H1 (cell line): Measurements from ENCODE around the gene NEK10. TPM values are rescaled to one million over a fixed set of nuclear protein-coding genes. Genes with fewer than 3 reads are reported as not detected.

ENCODE experiments used
- JUND ChIP-seq: IDR thresholded peaks from 2 replicates; pipeline ENCODE4 v1.6.1; 2011; ENCODE audit warnings: mild to moderate bottlenecking, improper control_type of control experiment, low read length
- POU5F1 ChIP-seq: IDR thresholded peaks from 2 replicates; pipeline ENCODE4 v1.6.1; 2011; ENCODE audit warnings: low read depth, mild to moderate bottlenecking, low read length, moderate library complexity
- RXRA ChIP-seq: IDR thresholded peaks from 2 replicates; pipeline ENCODE4 v1.6.1; 2011; ENCODE audit warnings: low read depth, mild to moderate bottlenecking, low read length, moderate library complexity; ENCODE audit not compliant: insufficient read depth
- SIN3A ChIP-seq, 2 experiments: IDR thresholded peaks in 1 of 2; conservative IDR thresholded peaks in 1 of 2; 2 replicates each; pipeline ENCODE4 v1.6.1; 2011 to 2012; ENCODE audit warnings: low read length in 2 of 2, improper control_type of control experiment in 1 of 2, low read depth in 1 of 2, mild to moderate bottlenecking in 1 of 2
- TCF12 ChIP-seq: IDR thresholded peaks from 2 replicates; pipeline ENCODE4 v1.6.1; 2011; ENCODE audit warnings: low read depth, mild to moderate bottlenecking, low read length
- TEAD4 ChIP-seq: IDR thresholded peaks from 2 replicates; pipeline ENCODE4 v1.6.1; 2012; ENCODE audit warnings: low read depth, low read length, inconsistent platforms, mixed read lengths
- polyA plus RNA-seq, 7 experiments: library from polyadenylated mRNA; depleted of rRNA in 3 of 7; stranded (reverse) in 5 of 7; unstranded in 2 of 7; fragments of >200 nt in 5 of 7; fragments of 200-250 nt in 2 of 7; gene quantifications; 1 replicate in 5 of 7; 2 replicates in 1 of 7; 4 replicates in 1 of 7; pipeline versions ENCODE4 v1.2.1 to v1.2.3, GENCODE V29; 2011 to 2013; ENCODE audit warnings: missing spikeins in 2 of 7, mixed read lengths in 2 of 7
- total RNA-seq: library from RNA; stranded (reverse); fragmentation: NEBNext Ultra II Directional; extraction: Animal tissue kit (Norgen Biotek cat#: 25700); gene quantifications from 2 replicates; pipeline ENCODE4 v1.2.1, GENCODE V29; 2021
- TF ChIP-seq, protein P1 (sequence below): fragments of 300-600 bp; sonication (generic); IDR thresholded peaks from 2 replicates; pipeline ENCODE4 v1.7.1; 2012; ENCODE audit warnings: low read length, moderate library complexity, mild to moderate bottlenecking, inconsistent platforms; ENCODE audit not compliant: insufficient replicate concordance

Gene NEK10
- total and polyA plus RNA-seq, 2 of the 8 experiments (the other 6 are each of a cell fraction or from before 2014, with no cell fraction given): 0.18 to 0.50 TPM

DNA sequence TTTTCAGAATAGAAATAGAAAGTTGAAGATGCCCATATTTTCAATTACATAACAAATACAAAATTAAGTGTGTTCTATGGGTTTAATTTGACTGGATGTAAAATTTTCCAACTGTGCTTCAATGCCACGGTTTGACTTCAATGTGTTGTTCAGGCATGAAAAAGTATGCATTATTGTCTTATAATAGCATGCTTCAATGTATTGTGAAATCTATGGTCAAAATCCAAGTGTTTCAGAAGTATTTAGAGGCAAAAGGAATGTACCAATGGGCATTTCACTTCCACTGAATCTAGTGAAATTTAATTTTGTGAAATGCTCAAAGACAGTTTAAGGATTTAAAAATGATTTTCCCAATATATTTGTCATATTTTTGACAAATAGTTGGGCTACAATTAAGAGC is 16.0 kb downstream of the NEK10 start (continued):
- TF ChIP-seq, protein P1, sequence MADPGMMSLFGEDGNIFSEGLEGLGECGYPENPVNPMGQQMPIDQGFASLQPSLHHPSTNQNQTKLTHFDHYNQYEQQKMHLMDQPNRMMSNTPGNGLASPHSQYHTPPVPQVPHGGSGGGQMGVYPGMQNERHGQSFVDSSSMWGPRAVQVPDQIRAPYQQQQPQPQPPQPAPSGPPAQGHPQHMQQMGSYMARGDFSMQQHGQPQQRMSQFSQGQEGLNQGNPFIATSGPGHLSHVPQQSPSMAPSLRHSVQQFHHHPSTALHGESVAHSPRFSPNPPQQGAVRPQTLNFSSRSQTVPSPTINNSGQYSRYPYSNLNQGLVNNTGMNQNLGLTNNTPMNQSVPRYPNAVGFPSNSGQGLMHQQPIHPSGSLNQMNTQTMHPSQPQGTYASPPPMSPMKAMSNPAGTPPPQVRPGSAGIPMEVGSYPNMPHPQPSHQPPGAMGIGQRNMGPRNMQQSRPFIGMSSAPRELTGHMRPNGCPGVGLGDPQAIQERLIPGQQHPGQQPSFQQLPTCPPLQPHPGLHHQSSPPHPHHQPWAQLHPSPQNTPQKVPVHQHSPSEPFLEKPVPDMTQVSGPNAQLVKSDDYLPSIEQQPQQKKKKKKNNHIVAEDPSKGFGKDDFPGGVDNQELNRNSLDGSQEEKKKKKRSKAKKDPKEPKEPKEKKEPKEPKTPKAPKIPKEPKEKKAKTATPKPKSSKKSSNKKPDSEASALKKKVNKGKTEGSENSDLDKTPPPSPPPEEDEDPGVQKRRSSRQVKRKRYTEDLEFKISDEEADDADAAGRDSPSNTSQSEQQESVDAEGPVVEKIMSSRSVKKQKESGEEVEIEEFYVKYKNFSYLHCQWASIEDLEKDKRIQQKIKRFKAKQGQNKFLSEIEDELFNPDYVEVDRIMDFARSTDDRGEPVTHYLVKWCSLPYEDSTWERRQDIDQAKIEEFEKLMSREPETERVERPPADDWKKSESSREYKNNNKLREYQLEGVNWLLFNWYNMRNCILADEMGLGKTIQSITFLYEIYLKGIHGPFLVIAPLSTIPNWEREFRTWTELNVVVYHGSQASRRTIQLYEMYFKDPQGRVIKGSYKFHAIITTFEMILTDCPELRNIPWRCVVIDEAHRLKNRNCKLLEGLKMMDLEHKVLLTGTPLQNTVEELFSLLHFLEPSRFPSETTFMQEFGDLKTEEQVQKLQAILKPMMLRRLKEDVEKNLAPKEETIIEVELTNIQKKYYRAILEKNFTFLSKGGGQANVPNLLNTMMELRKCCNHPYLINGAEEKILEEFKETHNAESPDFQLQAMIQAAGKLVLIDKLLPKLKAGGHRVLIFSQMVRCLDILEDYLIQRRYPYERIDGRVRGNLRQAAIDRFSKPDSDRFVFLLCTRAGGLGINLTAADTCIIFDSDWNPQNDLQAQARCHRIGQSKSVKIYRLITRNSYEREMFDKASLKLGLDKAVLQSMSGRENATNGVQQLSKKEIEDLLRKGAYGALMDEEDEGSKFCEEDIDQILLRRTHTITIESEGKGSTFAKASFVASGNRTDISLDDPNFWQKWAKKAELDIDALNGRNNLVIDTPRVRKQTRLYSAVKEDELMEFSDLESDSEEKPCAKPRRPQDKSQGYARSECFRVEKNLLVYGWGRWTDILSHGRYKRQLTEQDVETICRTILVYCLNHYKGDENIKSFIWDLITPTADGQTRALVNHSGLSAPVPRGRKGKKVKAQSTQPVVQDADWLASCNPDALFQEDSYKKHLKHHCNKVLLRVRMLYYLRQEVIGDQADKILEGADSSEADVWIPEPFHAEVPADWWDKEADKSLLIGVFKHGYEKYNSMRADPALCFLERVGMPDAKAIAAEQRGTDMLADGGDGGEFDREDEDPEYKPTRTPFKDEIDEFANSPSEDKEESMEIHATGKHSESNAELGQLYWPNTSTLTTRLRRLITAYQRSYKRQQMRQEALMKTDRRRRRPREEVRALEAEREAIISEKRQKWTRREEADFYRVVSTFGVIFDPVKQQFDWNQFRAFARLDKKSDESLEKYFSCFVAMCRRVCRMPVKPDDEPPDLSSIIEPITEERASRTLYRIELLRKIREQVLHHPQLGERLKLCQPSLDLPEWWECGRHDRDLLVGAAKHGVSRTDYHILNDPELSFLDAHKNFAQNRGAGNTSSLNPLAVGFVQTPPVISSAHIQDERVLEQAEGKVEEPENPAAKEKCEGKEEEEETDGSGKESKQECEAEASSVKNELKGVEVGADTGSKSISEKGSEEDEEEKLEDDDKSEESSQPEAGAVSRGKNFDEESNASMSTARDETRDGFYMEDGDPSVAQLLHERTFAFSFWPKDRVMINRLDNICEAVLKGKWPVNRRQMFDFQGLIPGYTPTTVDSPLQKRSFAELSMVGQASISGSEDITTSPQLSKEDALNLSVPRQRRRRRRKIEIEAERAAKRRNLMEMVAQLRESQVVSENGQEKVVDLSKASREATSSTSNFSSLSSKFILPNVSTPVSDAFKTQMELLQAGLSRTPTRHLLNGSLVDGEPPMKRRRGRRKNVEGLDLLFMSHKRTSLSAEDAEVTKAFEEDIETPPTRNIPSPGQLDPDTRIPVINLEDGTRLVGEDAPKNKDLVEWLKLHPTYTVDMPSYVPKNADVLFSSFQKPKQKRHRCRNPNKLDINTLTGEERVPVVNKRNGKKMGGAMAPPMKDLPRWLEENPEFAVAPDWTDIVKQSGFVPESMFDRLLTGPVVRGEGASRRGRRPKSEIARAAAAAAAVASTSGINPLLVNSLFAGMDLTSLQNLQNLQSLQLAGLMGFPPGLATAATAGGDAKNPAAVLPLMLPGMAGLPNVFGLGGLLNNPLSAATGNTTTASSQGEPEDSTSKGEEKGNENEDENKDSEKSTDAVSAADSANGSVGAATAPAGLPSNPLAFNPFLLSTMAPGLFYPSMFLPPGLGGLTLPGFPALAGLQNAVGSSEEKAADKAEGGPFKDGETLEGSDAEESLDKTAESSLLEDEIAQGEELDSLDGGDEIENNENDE: no peak
- TF ChIP-seq TCF12 (no peak), SIN3A (conservative IDR thresholded peaks at IDR 0.05 in 1 of 2, IDR thresholded peaks at IDR 0.05 in 1 of 2; ENCODE audit: low read depth in 1 of 2, low read length in 2 of 2) (no peak), POU5F1 (no peak), TEAD4 (no peak), JUND (no peak), RXRA (no peak)
